Neutrophil (primary cell): Measurements from ENCODE around the gene NAIF1.

Experiments used
- H3K27ac ChIP-seq: fragments of 200-600 bp; sonication (generic); 2 replicates; pipeline ENCODE4 v1.5.1; 2016; ENCODE audit warnings: mild to moderate bottlenecking, moderate library complexity
- H3K27me3 ChIP-seq: fragments of 200-600 bp; sonication (generic); 2 replicates; pipeline ENCODE4 v1.6.0; 2016; ENCODE audit warnings: mild to moderate bottlenecking
- H3K36me3 ChIP-seq: fragments of 200-600 bp; sonication (generic); 2 replicates; pipeline ENCODE4 v1.5.1; 2017
- H3K4me1 ChIP-seq, 2 experiments: fragments of 200-600 bp in 1 of 2; sonication (generic) in 1 of 2; 1 replicate in 1 of 2; 2 replicates in 1 of 2; pipeline versions ENCODE4 v1.5.1 to v1.6.1; 2013 to 2016; ENCODE audit warnings: low read depth in 1 of 2, low read length in 1 of 2, mild to moderate bottlenecking in 1 of 2, moderate library complexity in 1 of 2; ENCODE audit not compliant: control insufficient read depth in 1 of 2, insufficient read depth in 1 of 2
- H3K4me3 ChIP-seq, 2 experiments: fragments of 200-600 bp in 1 of 2; sonication (generic) in 1 of 2; 1 replicate in 1 of 2; 2 replicates in 1 of 2; pipeline ENCODE4 v1.5.1; 2013 to 2016; ENCODE audit warnings: low read depth in 1 of 2, low read length in 1 of 2, mild to moderate bottlenecking in 1 of 2, moderate library complexity in 1 of 2
- H3K9me3 ChIP-seq: fragments of 200-600 bp; sonication (generic); 2 replicates; pipeline ENCODE4 v1.5.1; 2016
- TF ChIP-seq, protein P1 (sequence below): fragments of 200-600 bp; sonication (generic); IDR thresholded peaks from 2 replicates; pipeline ENCODE4 v1.5.1; 2016; ENCODE audit warnings: antibody characterized with exemption

The NAIF1 gene

DNA sequence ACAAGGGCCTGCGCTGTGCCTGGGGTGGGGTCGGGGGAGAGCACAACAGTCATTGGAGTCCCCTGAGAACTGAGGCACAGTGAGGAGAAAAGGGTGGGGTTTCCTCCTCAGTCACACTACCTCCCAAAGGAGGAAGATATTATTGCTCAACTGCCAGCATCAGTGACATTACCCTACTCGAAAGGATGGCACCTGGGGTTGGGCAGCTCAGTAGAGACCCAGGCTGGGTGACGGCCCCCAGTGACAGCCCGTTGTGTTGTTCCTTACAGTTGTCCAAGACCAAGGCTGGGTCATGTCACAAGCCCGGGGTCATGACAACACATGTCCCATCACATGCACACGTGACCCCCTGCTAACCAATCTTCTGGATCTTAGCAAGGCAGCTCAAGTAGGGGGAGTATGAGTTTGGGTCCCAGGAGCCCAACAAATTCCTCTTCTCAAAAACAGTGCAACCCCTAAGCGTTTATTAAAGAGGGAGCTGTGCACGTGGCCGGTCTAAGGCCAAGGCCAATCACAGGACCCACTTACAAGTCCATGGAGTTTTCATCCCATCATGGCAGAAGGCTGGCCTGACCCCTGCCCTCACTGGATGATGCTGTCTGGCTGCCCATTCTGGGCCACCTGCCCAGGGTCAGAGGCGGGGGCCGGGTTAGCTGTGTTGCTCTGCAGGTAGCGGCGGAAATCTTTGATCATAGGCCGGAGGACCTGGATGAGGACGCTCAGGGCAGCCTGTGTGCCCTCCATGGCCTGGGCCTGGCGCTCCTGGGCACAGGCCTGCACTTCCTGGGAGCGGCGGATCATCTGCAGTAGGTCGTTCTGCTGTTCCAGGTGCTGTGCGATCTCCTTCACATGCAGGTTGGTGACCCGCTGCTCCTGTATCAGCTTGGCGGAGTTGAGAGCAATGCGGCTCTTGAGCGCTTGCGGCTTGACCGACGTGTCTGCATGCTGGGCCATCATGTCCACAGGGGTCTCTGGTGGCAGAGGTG lies 4.0 kb downstream of the NAIF1 start:
- TF ChIP-seq, protein P1, sequence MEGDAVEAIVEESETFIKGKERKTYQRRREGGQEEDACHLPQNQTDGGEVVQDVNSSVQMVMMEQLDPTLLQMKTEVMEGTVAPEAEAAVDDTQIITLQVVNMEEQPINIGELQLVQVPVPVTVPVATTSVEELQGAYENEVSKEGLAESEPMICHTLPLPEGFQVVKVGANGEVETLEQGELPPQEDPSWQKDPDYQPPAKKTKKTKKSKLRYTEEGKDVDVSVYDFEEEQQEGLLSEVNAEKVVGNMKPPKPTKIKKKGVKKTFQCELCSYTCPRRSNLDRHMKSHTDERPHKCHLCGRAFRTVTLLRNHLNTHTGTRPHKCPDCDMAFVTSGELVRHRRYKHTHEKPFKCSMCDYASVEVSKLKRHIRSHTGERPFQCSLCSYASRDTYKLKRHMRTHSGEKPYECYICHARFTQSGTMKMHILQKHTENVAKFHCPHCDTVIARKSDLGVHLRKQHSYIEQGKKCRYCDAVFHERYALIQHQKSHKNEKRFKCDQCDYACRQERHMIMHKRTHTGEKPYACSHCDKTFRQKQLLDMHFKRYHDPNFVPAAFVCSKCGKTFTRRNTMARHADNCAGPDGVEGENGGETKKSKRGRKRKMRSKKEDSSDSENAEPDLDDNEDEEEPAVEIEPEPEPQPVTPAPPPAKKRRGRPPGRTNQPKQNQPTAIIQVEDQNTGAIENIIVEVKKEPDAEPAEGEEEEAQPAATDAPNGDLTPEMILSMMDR: no peak
- H3K9me3 ChIP-seq: no peaks in the 10 kb centered on the region
- peaks cover 52 to 54% of the 10 kb centered on the region in 2 experiments for H3K4me1 ChIP-seq

DNA sequence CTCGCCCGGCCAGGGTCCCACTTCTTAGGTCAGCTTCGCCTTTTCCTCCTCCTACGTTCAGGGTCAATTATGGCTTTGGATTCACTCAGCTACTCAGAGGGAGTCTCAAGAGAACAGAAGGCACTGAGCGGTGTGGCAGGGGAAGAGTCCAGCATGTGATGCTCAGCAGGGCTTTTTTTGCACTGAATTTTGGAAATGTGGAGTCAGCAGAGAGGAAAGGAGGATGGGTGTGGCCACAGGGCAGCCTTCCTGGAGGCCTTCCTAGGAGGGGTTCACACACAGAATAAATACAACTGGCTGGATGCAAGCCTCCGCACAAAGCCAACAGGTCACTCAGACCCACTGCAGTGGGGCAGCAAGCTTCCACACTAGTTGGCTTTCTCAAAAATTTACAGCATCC lies 4.8 kb downstream of the NAIF1 start:
- peaks cover 49% of the 10 kb centered on the region in 2 experiments for H3K4me1 ChIP-seq
- peak overlapping the region; percentile 59 for H3K27ac ChIP-seq

More for the DNA sequence above, 4.0 kb downstream of the NAIF1 start:
- Histone ChIP-seq H3K27ac (peak overlapping the region; percentile 59), H3K27me3 (no peaks in the 10 kb centered on the region), H3K4me3 (peak overlapping the region in 1 of 2 experiments; percentile 28), H3K36me3 (peaks cover 13% of the 10 kb centered on the region)

DNA sequence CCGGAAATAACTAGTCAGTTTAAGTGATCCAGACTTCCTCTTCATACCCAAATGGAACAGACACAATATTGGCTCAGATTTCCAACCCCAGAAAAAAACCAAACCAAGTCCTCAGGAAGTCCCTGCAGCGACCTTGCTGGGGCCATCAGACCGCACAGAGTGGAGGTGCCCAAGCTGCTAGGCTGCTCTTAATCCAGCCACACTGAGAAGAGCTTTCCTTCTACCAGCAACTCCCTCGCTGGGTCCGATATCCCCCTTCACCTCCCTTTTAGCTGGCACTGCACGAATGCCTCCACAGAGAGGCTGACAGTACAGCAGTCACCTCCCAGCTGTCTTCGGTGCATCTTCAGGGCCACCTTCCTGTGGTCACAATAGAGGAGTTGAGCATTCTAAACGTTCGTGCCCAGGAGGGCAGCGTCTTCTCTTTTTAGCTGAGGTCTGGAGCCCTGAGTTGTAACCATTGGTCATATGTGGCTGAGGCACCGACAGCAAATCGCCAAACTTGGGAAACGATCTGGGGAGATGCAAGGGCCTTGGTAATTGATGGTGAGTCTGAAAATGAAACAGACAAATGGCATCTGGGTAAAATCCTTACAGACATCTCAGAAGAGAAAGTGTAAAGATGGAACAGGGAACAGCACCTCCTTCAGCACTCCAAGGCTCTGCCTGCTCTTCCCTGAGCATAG lies 5.7 kb downstream of the NAIF1 start:
- Histone ChIP-seq H3K27ac (peak overlapping the region; percentile 57), H3K36me3 (peaks cover 13% of the 10 kb centered on the region), H3K9me3 (no peaks in the 10 kb centered on the region), H3K4me3 (no peak overlapping the region), H3K27me3 (no peaks in the 10 kb centered on the region), H3K4me1 (peaks cover 42 to 43% of the 10 kb centered on the region in 2 experiments)
- TF ChIP-seq, protein P1: no peak

More for the DNA sequence above, 4.8 kb downstream of the NAIF1 start:
- TF ChIP-seq, protein P1: no peak
- H3K9me3 ChIP-seq: no peaks in the 10 kb centered on the region
- H3K27me3 ChIP-seq: no peaks in the 10 kb centered on the region
- peaks cover 13% of the 10 kb centered on the region for H3K36me3 ChIP-seq
- no peak overlapping the region for H3K4me3 ChIP-seq

DNA sequence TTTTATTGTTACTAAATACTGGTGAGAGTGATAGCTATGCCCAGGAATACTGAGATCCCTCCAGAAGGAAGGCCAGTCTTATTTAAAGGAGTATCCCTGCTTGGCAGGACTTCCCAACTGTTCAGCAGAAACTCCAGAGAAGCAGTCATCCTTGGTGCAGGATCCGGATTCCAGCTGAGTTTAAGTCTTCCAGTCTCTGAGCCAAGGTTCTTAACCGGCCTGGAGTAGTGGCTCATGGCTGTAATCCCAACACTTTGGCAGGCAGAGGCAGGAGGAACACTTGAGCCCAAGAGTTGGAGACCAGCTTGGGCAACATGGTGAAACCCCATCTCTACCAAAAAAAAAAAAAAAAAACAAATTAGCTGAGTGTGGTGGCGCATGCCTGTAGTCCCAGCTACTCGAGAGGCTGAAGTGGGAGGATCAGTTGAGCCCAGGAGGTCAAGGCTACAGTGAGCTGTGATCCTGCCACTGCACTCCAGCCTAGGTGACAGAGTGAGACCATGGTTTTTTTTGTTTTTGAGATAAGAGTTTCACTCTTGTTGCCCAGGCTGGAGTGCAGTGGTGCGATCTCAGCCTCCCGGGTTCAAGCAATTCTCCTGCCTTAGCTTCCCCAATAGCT lies 7.6 kb downstream of the NAIF1 start:
- H3K36me3 ChIP-seq: peaks cover 10% of the 10 kb centered on the region
- no peak overlapping the region for H3K27ac ChIP-seq
- no peak overlapping the region for H3K4me3 ChIP-seq
- no peaks in the 10 kb centered on the region for H3K27me3 ChIP-seq
- TF ChIP-seq, protein P1: no peak
- H3K4me1 ChIP-seq: peaks cover 36 to 41% of the 10 kb centered on the region in 2 experiments
- no peaks in the 10 kb centered on the region for H3K9me3 ChIP-seq

DNA sequence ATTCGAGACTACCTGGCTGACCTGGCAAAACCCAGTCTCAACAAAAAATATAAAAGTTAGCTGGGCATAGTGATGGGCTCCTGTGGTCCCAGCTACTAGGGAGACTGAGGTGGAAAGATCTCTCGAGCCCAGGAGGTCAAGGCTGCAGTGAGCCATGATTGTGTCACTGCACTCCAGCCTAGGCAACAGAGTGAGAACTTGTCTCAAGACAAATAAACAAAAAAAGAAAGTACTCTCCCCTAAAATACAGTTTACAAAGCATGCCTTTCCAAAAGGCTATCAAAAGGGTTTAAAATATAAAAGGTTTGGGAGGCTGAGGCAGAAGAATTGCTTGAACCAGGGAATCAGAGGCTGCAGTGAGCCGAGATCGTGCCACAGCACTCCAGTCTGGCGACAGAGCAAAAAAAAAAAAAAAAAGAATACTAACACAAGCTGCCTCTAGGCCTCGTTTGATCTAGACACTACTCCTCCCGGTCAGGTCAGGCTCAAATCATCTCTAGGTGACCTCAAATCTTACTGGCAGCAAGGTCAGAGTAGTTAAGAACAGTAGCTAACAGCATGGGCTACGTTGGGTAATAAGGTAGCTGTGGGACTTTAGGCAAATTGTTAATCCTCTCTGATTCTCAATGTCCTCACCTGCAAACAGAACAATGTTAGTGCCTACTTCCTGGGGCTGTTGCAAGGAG lies 9.3 kb downstream of the NAIF1 start:
- H3K4me1 ChIP-seq: peaks cover 43 to 48% of the 10 kb centered on the region in 2 experiments
- H3K36me3 ChIP-seq: peaks cover 2% of the 10 kb centered on the region
- no peaks in the 10 kb centered on the region for H3K27me3 ChIP-seq
- H3K27ac ChIP-seq: no peak overlapping the region
- TF ChIP-seq, protein P1: no peak
- no peak overlapping the region for H3K4me3 ChIP-seq
- no peaks in the 10 kb centered on the region for H3K9me3 ChIP-seq
